HG02571 (cell line): Measurements from ENCODE around the gene RNPEP.
A peak's percentile ranks its signal among the peaks of the same experiment; 100 is the strongest.
"Not testable (repeated sequence)": the region's sequence is repeated elsewhere in the genome, so short reads cannot be mapped to it uniquely, and the experiment has no call there.

Source experiments
- ATAC-seq: cut with Tn5 transposase; IDR thresholded peaks from one replicate; pipeline ENCODE4 v1.9.1; 2021; ENCODE audit warnings: mild to moderate bottlenecking, moderate library complexity; ENCODE audit not compliant: unreplicated experiment

RNPEP gene

DNA sequence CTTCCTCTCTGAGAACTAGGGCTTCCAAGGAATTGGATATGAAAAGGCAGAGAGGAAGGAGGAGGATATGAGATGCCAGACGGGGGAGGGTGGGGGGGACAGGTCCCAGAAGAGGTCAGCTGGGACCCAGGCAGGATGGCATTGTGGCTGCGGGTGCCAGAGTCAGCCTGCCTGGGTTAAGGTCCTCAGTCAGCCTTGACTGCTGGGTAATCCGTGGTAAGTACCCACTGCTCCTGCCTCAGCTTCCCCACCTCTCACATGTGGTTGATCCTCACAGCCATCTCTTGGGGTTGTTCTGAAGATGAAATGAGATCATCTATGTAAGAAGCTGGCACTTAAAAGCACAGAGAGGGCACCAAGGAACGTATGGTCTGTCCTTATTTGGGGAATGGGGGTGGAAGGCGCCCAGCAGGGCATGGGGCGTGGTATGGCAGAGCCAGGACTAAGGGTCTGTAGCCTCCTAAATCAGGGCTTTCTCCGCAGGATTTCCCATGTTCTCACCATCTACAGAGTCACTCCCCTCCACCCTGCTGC is 51.8 kb downstream of the RNPEP start:
- no peak for ATAC-seq

DNA sequence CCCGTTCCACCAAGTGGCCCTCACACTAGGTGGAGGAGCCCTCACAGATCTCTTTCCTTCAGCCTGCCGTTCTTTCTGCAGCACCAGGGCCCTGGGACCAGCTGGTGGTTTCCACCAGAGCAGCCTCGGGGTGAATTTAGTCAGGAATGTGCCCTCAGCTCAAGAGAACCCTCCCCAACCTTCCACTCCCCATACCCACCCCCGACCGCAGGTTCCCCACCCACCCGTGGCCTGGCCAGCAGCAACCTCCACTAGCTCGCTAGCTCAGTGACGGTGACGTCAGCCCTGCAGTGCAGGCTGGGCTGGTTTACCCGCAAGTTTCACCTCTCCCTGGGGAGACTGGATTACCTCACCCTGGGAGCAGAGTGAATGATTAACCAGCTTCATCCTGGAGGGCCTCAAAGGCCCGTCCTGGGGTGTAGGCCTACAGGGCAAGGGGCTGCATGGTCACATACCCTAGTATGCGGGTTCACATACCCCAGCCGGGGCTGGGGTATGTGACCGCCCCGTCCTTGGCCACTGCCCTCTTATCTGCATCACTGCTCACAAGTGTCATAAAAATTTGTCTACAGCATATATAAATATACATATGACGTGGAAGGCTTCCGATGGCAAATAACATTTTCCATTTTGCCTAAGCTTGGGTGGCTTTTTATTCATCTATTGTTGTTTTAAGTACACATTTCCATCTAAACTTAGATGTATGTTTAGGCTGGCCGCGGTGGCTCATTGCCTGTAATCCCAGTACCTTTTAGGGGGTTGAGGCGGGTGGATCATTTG is 52.4 kb downstream of the RNPEP start:
- ATAC-seq, result peak; percentile 70

DNA sequence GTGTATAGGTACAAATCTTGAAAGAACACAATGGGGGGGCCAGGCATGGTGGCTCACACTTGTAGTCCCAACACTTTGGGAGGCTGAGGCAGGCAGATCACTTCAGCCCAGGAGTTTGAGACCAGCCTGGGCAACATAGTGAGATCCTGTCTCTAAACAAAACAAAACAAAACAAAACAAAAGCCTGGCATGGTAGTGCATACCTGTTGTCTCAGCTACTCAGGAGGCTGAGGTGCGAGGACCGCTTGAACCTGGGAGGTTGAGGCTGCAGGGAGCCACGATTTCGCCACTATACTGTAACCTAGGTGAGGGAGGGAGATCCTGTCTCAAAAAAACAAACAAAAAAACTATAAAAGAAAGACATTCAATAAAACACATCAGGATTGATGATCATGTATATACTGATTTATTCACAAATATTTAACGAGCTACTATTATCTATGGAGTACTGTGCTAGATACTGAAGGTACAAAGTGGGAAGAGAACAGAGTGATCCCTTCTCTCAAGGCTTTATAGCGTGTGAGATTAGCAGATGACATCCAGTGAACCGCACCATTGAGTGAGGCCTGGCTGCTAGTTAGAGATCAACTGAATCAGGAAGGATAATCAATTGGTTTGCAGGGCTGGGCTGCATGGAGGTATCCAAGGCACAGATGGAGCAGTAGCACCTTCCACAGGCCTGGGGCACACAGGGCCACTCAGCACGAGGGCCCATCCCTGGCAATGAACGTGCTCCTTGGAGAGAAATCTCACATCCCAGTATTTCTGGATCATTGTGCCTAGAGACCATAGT is 54.3 kb downstream of the RNPEP start:
- no peak for ATAC-seq

- ATAC-seq, result no peak
Observed at GRCh38 chr1:202037706-202038296, 55.4 kb downstream of the RNPEP start.

DNA sequence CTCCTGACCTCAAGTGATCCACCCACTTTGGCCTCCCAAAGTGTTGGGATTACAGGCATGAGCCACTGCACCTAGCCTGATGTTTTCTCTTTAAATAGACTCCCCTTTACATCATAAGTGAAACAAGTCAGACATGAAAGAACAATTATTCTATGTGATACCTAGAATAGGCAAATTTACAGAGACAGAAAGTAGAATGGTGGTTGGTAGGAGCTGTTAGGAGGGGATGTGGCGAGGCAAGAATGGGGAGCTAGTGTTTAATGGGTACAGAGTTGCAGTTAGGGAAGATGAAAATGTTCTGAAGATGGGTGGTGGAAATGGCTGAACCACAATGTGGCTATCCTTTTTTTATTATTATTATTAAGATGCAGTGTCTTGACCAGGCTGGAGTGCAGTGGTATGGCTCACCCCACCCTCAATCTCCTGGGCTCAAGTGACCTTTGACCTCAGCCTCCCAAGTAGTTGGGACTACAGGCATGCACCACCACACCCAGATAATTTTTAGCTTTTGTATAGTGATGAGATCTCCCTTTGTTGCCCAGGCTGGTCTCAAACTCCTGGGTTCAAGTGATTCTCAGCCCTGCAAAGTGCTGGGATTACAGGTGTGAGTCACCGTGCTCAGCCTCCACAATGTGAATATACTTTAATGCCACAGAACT is 56.4 kb downstream of the RNPEP start:
- ATAC-seq, result no peak

GRCh38 chr1:202045705-202046104 is 63.3 kb downstream of the RNPEP start:
- no peak for ATAC-seq

- ATAC-seq, result no peak
Observed at GRCh38 chr1:202046227-202046626, 63.8 kb downstream of the RNPEP start.

GRCh38 chr1:202046748-202047708 is 64.6 kb downstream of the RNPEP start:
- no peak for ATAC-seq

DNA sequence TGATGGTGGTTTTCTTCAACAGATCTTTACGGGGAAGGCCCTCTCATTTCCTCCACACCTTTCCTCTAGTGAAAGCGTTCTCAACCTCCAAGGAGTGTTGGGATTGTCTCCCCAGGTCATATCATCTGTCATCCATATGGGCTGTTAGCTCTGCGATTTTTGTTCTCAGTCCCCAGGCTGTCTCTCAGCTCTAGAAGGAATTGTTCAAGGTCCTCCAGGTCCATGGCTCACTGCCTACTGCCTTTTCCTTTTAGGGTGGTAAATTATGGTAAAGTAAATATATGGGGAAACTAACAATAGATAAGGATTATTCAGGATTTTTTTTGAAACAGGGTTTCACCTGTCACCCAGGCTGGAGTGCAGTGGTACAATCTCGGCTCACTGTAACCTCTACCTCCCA is 65.5 kb downstream of the RNPEP start:
- no peak for ATAC-seq

GRCh38 chr1:202049129-202049528 is 66.7 kb downstream of the RNPEP start:
- no peak for ATAC-seq

GRCh38 chr1:202054094-202054493 is 71.6 kb downstream of the RNPEP start:
- no peak for ATAC-seq

- not testable (repeated sequence) for ATAC-seq
Observed at GRCh38 chr1:202054673-202055072, 72.2 kb downstream of the RNPEP start.
